Parathyroid adenoma (tissue), 2 donors: Measurements from ENCODE around the gene TERT.
"Not testable (repeated sequence)": the region's sequence is repeated elsewhere in the genome, so short reads cannot be mapped to it uniquely, and the experiment has no call there.

Experiments
- H2AFZ ChIP-seq: fragments of 300-600 bp; sonication (generic); one replicate; pipeline ENCODE4 v1.7.0; 2017; ENCODE audit warnings: antibody characterized with exemption, mild to moderate bottlenecking
- H3K27ac ChIP-seq: fragments of 300-600 bp; sonication (generic); one replicate; pipeline ENCODE4 v1.7.0; 2017
- H3K27me3 ChIP-seq: fragments of 300-600 bp; sonication (generic); one replicate; pipeline ENCODE4 v1.7.0; 2017; ENCODE audit warnings: low read length; ENCODE audit not compliant: control insufficient read depth, insufficient read depth
- H3K36me3 ChIP-seq: fragments of 300-600 bp; sonication (generic); one replicate; pipeline ENCODE4 v1.7.0; 2017; ENCODE audit warnings: low read length; ENCODE audit not compliant: control insufficient read depth, insufficient read depth
- H3K4me1 ChIP-seq: fragments of 300-600 bp; sonication (generic); one replicate; pipeline ENCODE4 v1.7.0; 2017; ENCODE audit warnings: control low read depth
- H3K4me2 ChIP-seq: fragments of 300-600 bp; sonication (generic); one replicate; pipeline ENCODE4 v1.7.0; 2017; ENCODE audit warnings: low read length
- H3K4me3 ChIP-seq: fragments of 300-600 bp; sonication (generic); one replicate; pipeline ENCODE4 v1.7.0; 2017; ENCODE audit warnings: low read depth, low read length
- H3K79me2 ChIP-seq: fragments of 300-600 bp; sonication (generic); one replicate; pipeline ENCODE4 v1.7.0; 2017; ENCODE audit warnings: control low read depth
- H3K9ac ChIP-seq: fragments of 300-600 bp; sonication (generic); one replicate; pipeline ENCODE4 v1.7.0; 2017; ENCODE audit warnings: mild to moderate bottlenecking
- H3K9me3 ChIP-seq: fragments of 300-600 bp; sonication (generic); one replicate; pipeline ENCODE4 v1.7.0; 2017; ENCODE audit warnings: low read length; ENCODE audit not compliant: control insufficient read depth
- TF ChIP-seq, protein P1 (sequence below): fragments of 300-600 bp; sonication (generic); IDR thresholded peaks from one replicate; pipeline ENCODE4 v1.7.0; 2017; ENCODE audit warnings: antibody characterized with exemption, mild to moderate bottlenecking
- donor health status: primary hyperparathyroidism.

Gene TERT

GRCh38 chr5:1278656-1279442, 16.0 kb downstream of the TERT start:
- no peaks in the 10 kb centered on the region for H3K27me3 ChIP-seq
- TF ChIP-seq, protein P1, sequence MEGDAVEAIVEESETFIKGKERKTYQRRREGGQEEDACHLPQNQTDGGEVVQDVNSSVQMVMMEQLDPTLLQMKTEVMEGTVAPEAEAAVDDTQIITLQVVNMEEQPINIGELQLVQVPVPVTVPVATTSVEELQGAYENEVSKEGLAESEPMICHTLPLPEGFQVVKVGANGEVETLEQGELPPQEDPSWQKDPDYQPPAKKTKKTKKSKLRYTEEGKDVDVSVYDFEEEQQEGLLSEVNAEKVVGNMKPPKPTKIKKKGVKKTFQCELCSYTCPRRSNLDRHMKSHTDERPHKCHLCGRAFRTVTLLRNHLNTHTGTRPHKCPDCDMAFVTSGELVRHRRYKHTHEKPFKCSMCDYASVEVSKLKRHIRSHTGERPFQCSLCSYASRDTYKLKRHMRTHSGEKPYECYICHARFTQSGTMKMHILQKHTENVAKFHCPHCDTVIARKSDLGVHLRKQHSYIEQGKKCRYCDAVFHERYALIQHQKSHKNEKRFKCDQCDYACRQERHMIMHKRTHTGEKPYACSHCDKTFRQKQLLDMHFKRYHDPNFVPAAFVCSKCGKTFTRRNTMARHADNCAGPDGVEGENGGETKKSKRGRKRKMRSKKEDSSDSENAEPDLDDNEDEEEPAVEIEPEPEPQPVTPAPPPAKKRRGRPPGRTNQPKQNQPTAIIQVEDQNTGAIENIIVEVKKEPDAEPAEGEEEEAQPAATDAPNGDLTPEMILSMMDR = no peak
- H2AFZ ChIP-seq = no peak overlapping the region
- H3K36me3 ChIP-seq = no peaks in the 10 kb centered on the region
- H3K4me2 ChIP-seq = no peak overlapping the region
- no peaks in the 10 kb centered on the region for H3K4me1 ChIP-seq
- H3K79me2 ChIP-seq = no peaks in the 10 kb centered on the region
- no peak overlapping the region for H3K4me3 ChIP-seq
- no peak overlapping the region for H3K9ac ChIP-seq
- H3K9me3 ChIP-seq = no peaks in the 10 kb centered on the region
- H3K27ac ChIP-seq = no peak overlapping the region

- Histone ChIP-seq H2AFZ (no peak overlapping the region), H3K9ac (no peak overlapping the region), H3K36me3 (no peaks in the 10 kb centered on the region), H3K4me3 (no peak overlapping the region), H3K4me2 (no peak overlapping the region), H3K79me2 (no peaks in the 10 kb centered on the region), H3K27me3 (no peaks in the 10 kb centered on the region), H3K9me3 (no peaks in the 10 kb centered on the region), H3K27ac (no peak overlapping the region), H3K4me1 (no peaks in the 10 kb centered on the region)
- TF ChIP-seq, protein P1 = no peak
Observed at GRCh38 chr5:1278216-1278615, 16.7 kb downstream of the TERT start.

GRCh38 chr5:1277781-1278180, 17.1 kb downstream of the TERT start:
- H3K4me2 ChIP-seq = no peak overlapping the region
- H3K36me3 ChIP-seq = no peaks in the 10 kb centered on the region
- no peaks in the 10 kb centered on the region for H3K4me1 ChIP-seq
- TF ChIP-seq, protein P1 = no peak
- no peaks in the 10 kb centered on the region for H3K9me3 ChIP-seq
- no peak overlapping the region for H3K9ac ChIP-seq
- no peaks in the 10 kb centered on the region for H3K27me3 ChIP-seq
- no peak overlapping the region for H3K27ac ChIP-seq
- no peak overlapping the region for H2AFZ ChIP-seq
- no peak overlapping the region for H3K4me3 ChIP-seq
- H3K79me2 ChIP-seq = no peaks in the 10 kb centered on the region

DNA sequence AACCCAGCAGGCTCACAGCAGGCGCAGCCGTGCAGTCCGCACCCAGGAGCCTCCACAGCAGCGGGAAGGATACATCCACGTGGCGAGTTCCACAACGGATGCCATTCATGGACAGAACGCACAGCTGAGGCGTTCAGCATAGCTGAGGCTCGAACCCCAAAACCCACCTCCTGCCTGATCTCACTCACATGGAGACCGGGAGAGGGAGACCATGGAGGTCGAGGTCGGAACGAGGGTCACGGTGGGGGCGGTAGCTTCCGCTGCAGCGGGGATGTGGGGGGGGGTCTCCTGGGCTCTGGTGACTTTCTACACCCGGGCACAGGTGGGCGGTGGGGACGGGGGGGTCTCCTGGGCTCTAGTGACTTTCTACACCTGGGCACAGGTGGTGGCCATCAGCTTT, 17.5 kb downstream of the TERT start:
- H2AFZ ChIP-seq = no peak overlapping the region
- H3K4me3 ChIP-seq = no peak overlapping the region
- TF ChIP-seq, protein P1 = no peak
- H3K4me1 ChIP-seq = no peaks in the 10 kb centered on the region
- H3K36me3 ChIP-seq = no peaks in the 10 kb centered on the region
- no peak overlapping the region for H3K9ac ChIP-seq
- H3K27me3 ChIP-seq = no peaks in the 10 kb centered on the region
- no peak overlapping the region for H3K27ac ChIP-seq
- no peaks in the 10 kb centered on the region for H3K79me2 ChIP-seq
- H3K4me2 ChIP-seq = no peak overlapping the region
- H3K9me3 ChIP-seq = no peaks in the 10 kb centered on the region

DNA sequence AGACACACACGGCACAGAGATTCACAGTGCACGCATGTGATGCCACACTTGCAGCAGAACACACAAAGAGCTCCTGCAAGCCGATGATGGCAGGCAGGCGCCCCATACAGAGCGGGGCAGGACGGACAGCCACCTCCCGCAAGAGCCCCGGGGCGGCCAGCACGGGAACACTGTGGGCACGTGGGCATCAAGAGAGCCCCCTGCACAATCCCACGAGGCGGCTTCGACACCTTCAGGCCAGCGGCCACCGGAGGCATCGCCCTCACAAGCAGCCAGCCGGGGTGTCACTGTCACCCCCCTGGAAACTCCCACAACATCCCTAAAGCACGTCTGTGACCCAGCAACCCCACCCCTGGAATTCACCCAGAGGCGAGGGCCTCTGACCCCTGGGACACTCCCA, 17.9 kb downstream of the TERT start:
- H2AFZ ChIP-seq = no peak overlapping the region
- no peaks in the 10 kb centered on the region for H3K79me2 ChIP-seq
- H3K27me3 ChIP-seq = no peaks in the 10 kb centered on the region
- no peaks in the 10 kb centered on the region for H3K4me1 ChIP-seq
- no peak overlapping the region for H3K9ac ChIP-seq
- H3K4me2 ChIP-seq = no peak overlapping the region
- no peak overlapping the region for H3K27ac ChIP-seq
- TF ChIP-seq, protein P1 = no peak
- H3K9me3 ChIP-seq = no peaks in the 10 kb centered on the region
- H3K4me3 ChIP-seq = no peak overlapping the region
- H3K36me3 ChIP-seq = no peaks in the 10 kb centered on the region

DNA sequence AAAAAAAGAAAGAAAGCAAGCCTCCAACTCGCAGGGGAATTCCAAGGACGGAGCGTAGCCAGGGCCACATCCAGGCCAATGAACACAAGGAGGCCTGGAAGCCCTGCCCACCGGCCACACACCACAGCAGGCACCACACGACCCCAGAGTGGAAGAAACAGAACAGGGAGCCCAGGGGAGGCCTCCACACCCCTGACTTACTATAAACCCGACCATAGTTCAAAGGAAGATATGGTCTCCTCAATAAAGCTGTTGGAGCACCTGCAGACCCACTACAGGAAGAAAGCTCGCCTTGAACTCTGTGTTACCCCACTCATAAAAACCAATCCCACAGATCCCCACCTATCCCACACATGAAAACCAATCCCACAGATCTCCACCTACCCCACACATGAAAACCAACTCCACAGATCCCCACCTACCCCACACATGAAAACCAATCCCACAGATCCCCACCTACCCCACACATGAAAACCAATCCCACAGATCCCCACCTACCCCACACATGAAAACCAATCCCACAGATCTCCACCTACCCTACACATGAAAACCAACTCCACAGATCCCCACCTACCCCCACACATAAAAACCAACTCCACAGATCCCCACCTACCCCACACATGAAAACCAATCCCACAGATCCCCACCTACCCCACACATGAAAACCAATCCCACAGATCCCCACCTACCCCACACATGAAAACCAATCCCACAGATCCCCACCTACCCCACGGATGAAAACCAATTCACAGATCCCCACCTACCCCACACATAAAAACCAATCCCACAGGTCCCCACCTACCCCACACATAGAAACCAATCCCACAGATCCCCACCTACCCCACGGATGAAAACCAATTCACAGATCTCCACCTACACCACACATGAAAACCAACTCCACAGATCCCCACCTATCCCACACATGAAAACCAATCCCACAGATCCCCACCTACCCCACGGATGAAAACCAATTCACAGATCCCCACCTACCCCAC, 19.2 kb downstream of the TERT start:
- not testable (repeated sequence) for H3K4me2 ChIP-seq, H3K4me3 ChIP-seq, H3K27me3 ChIP-seq, H3K9ac ChIP-seq, H2AFZ ChIP-seq, H3K4me1 ChIP-seq, H3K9me3 ChIP-seq, H3K36me3 ChIP-seq, H3K79me2 ChIP-seq, H3K27ac ChIP-seq
